Activated CD8-positive, alpha-beta memory T cell treated with anti-CD3 and anti-CD28 coated beads, Interleukin-2, amount 50 U/mL, for 24 hours (primary cell): ENCODE data around the gene EHD1.

ENCODE experiments used
- DNase-seq: peaks from one replicate; pipeline ENCODE4 v3.0.0-alpha.2; 2020; ENCODE audit errors: extremely low read depth

EHD1 gene

GRCh38 chr11:64890522-64890939, 12.1 kb upstream of the EHD1 start:
- no peak for DNase-seq

- no peak for DNase-seq
Observed at GRCh38 chr11:64888729-64889511, 10.5 kb upstream of the EHD1 start.

- DNase-seq: no peak
Observed at GRCh38 chr11:64888406-64888728, 9.9 kb upstream of the EHD1 start.

GRCh38 chr11:64887757-64888405, 9.5 kb upstream of the EHD1 start:
- no peak for DNase-seq

GRCh38 chr11:64887234-64887756, 8.9 kb upstream of the EHD1 start:
- no peak for DNase-seq

GRCh38 chr11:64885367-64886286, 7.2 kb upstream of the EHD1 start:
- no peak for DNase-seq

- DNase-seq: no peak
Observed at GRCh38 chr11:64884019-64884418, 5.6 kb upstream of the EHD1 start.

GRCh38 chr11:64883575-64883974, 5.2 kb upstream of the EHD1 start:
- no peak for DNase-seq

- DNase-seq: no peak
Observed at GRCh38 chr11:64882243-64882642, 3.8 kb upstream of the EHD1 start.

GRCh38 chr11:64881476-64881875, 3.1 kb upstream of the EHD1 start:
- no peak for DNase-seq

- no peak for DNase-seq
Observed at GRCh38 chr11:64880240-64881001, 2.0 kb upstream of the EHD1 start.

- DNase-seq: no peak
Observed at GRCh38 chr11:64879244-64879900, 951 bp upstream of the EHD1 start.

GRCh38 chr11:64878223-64878493, 263 bp downstream of the EHD1 start:
- no peak for DNase-seq

GRCh38 chr11:64877390-64878222, 815 bp downstream of the EHD1 start:
- DNase-seq: no peak

GRCh38 chr11:64876835-64877341, 1.5 kb downstream of the EHD1 start:
- no peak for DNase-seq

- no peak for DNase-seq
Observed at GRCh38 chr11:64876229-64876750, 2.1 kb downstream of the EHD1 start.

GRCh38 chr11:64875369-64876228, 2.8 kb downstream of the EHD1 start:
- no peak for DNase-seq

GRCh38 chr11:64874308-64875240, 3.8 kb downstream of the EHD1 start:
- no peak for DNase-seq
